GM18498 (cell line): Measurements from ENCODE around the gene ANTXR2.
"Not testable (repeated sequence)": the region's sequence is repeated elsewhere in the genome, so short reads cannot be mapped to it uniquely, and the experiment has no call there.

ENCODE experiments used
- ATAC-seq: cut with Tn5 transposase; IDR thresholded peaks from one replicate; pipeline ENCODE4 v1.9.1; 2021; ENCODE audit warnings: mild to moderate bottlenecking, moderate library complexity; ENCODE audit not compliant: unreplicated experiment

The ANTXR2 gene

GRCh38 chr4:79927931-79928330 lies 145.1 kb downstream of the ANTXR2 start:
- no peak for ATAC-seq

- ATAC-seq = no peak
Observed at GRCh38 chr4:79923281-79923680, 149.7 kb downstream of the ANTXR2 start.

- no peak for ATAC-seq
Observed at GRCh38 chr4:79922011-79922410, 151.0 kb downstream of the ANTXR2 start.

GRCh38 chr4:79920163-79920853 lies 152.7 kb downstream of the ANTXR2 start:
- ATAC-seq = no peak

- no peak for ATAC-seq
Observed at GRCh38 chr4:79918292-79918691, 154.7 kb downstream of the ANTXR2 start.

DNA sequence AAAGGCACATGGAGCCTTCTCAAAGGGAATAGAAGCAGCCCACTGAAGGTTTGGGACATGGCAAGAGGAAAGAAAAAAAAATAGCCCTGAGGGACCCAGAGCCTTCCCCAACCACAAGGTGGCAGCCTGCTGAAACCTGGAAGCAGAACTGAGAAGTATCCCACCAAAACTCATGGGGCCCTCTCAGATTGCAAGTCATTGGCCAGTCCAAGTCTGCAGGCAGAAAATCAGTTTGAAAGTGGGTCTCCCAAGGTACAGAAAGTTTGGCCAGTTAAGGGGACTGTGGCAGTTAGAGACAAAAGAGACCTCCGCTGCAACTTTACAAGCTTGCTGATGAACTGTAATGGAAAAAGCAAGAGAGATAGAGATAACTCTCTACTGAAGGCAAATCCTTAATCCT lies 155.8 kb downstream of the ANTXR2 start:
- ATAC-seq = peak; percentile 82

DNA sequence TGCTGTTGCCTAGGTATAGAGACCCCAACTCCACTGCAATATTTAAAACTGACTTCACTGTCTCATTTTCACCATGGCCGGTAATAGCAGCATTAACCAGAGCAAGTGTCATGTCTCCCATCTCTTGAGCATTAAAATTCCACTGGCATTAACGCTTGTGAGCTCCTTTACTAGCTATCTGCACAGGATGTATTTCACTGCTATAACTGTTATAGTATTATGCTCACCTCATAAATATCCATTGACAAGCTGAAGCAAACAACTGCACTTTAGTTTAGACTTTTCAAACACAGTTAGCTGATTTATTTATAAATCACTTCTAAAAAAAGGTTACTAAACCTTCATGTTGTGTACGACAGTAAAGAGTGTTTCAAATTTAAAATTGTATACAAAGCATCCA lies 157.8 kb downstream of the ANTXR2 start:
- ATAC-seq = no peak

DNA sequence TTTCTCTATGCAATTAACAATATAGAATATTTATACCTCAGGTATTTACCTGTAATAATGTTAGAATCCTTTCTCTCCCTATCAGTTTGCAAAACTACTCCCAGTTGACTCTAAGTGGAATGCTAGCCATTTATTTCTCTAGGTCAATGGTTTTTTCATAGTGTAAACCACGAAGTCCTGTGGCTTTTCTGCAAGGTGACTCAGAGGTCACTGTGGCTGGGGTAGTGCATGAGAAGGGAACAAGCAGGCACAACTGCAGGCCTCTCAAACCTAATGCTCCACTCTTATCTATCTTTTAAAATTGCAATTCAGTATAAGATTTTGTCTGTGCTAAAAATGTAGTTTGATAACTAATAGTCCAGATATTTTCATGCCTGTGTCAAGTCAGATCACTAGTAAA lies 159.4 kb downstream of the ANTXR2 start:
- no peak for ATAC-seq

DNA sequence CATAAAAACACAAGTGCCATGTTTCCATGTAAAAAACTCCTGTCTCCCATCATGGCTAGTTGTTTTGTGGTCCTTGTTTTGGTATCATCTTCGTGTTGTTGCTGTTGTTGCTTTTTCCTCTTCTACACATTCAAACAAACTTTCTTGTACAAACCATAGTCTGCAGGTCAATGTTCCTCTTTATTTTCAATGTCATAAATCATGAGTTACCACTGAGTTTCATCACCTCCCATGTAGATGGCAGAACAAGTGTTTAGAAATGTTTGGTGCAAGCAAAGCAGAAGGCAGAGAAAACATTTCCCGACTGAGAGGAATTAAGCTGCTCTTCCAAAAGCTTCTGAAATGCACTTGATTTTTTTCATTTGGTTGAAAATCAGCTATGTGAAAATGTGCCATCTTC lies 166.0 kb downstream of the ANTXR2 start:
- no peak for ATAC-seq

DNA sequence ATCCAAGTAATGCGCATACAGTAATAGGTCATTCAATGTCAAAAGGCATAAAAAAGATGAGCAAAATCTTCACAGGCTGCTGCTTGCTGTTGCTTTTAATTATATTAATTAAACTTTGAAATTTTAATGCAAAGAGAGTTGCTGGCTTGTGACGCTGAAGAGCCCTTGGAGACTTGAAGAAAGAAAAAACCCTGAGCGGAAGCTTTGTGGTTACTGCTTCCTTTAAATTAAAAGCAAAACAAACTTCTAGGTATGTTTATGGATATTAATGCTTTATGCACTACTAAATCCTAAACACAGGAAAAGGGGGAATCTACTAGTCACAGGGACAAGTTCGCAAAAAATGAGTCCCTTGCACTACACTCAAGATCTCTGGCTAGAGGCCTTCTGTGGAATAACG lies 166.7 kb downstream of the ANTXR2 start:
- ATAC-seq = no peak

DNA sequence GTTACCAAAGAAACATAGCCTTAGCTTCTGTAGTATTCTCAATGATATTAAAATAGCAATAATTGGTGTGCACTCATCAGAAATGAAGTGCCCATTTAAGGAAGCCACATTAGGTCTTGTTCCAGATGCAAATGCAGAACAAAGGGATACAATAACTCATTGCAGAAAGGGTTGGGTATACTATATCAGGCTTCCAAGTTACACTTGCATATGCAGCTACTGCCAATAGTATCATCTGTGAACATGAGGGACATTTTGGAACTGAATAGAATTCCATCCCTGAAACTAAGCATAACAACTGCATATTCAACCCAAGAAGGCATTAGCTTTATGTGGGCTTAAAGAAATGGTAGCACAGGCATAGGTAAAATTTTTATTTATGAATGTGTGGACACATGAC lies 167.8 kb downstream of the ANTXR2 start:
- ATAC-seq = no peak

DNA sequence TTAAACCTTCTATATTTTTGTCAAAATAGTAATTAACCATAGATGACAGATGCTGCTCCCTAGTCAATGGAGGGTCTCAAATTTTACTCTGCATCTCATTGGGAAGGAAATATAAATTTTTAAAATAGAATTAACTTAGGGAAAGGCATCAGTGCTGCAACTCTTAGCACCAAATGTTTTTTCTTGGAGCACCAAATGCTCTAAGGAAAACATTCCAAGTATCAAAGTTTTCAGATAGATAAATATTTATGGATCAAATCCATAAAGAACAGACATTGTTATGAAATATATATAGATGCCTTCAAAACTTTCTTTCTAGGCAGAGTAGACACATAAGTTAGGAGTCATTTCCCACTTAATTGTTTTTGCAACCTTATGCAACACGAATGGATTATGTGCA lies 168.7 kb downstream of the ANTXR2 start:
- no peak for ATAC-seq

DNA sequence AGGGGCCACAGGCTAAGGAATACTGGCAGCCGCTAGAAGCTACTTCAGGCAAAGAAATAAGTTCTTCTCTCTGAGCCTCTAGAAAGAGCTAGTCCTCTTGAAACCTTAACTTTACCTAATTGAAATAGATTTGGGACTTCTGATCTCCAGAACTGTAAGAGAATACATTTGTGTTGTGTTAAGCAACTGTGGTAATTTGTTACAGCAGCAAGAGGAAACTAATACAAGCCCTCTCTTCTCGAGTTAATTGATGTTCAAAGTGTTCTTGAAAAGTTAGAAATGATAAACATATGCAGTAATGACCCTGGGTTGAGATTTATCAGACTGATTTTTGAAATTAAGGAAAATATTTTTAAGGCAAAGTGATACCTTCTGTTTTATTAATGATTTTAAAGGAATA lies 172.8 kb downstream of the ANTXR2 start:
- no peak for ATAC-seq

DNA sequence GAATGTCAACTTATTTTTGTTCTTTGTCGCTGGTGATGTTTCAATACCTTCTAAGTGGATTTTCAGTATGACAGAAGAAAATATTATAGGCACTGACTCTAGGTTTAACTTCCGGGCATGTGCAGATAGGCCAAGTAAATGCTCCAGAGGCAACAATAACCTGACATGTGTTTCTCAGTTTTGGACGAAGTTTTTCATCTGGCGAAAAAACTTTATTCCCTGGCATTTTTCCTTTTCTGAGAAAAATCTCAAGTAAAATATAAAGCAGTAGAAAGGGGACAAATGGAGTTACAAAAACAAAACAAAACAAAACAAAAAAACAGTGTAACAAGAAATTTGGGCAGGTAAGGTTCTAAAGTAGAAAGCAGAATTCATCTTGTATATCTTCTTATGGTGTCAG lies 173.5 kb downstream of the ANTXR2 start:
- no peak for ATAC-seq

- ATAC-seq = no peak
Observed at GRCh38 chr4:79898055-79898454, 175.0 kb downstream of the ANTXR2 start.

GRCh38 chr4:79897174-79897573 lies 175.9 kb downstream of the ANTXR2 start:
- no peak for ATAC-seq

GRCh38 chr4:79893456-79893855 lies 179.6 kb downstream of the ANTXR2 start:
- no peak for ATAC-seq

- ATAC-seq = not testable (repeated sequence)
Observed at GRCh38 chr4:79889026-79889425, 184.0 kb downstream of the ANTXR2 start.

- ATAC-seq = no peak
Observed at GRCh38 chr4:79886557-79886956, 186.5 kb downstream of the ANTXR2 start.

DNA sequence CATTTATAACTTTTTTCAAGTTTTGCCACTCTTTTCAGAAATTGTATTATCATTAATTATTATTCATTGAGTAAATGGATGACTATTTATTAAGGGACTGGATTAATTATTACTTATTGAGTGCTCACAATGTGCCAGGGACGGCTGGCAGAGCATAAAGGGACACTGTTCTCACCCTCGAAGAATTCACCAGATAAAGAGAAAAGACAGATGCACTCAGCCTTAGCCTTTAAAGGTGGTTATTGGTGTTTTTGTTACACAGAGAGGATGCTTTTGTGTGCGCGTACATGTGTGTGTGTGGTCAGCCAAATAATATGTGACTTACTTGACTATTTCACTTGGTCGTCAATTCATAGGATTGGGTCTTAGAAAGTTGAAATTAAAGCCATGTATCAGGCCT lies 187.0 kb downstream of the ANTXR2 start:
- no peak for ATAC-seq

DNA sequence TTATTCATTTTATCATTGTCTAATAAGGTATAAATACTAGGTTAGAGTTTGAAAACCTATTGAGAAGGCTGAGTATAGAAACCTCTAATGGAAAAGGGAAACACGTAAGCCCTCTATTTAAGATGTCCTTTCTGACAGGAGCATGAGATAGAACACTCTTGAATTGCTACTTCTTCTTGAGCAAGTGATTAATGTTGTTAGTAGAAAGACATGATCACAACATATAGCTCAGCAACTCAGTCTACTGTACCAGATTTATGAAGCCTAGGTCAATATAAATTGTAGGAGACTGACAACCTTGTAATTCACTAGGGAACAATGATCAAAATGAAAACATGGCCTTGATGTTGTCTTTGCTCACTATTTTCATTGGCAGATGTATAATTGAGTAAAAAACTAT lies 189.7 kb downstream of the ANTXR2 start:
- ATAC-seq = no peak

DNA sequence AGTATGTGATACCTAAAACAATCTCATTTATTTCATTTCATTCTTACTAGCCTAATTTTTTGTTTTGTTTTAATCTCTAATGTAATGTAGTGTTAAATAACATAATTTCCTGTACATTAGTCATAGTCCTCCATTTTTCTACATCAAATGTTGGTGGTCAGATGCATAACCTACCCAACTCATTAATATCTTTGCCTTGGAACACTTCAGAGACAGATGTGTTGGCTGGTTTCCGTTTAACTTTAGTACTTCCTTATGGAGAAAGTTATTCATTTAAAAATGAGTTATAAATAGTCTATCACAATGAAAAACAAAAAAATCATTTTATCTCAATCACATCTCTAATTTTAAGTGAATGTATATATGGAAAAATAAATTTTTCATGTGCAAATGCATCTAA lies 190.2 kb downstream of the ANTXR2 start:
- ATAC-seq = no peak

DNA sequence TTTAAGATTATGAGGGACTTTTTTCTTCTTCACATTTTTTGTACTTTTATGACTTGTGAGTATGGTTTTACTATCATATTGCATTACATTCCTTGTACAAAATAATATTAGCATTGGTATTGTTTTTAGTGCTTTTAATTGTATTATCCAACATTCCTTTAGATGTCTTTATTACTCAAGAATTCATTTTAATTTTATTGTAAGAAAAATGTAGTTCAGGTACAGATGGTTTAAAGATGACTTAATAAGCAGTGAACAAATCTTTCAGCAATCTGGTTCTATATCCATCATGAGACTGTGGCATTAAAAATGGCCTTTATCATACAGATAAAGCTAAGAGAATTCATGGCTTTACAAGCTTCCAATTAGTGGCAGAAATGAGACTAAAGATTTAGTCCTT lies 191.6 kb downstream of the ANTXR2 start:
- no peak for ATAC-seq
